Stimulated activated CD8-positive, alpha-beta memory T cell treated with anti-CD3 and anti-CD28 coated beads, Interleukin-4, amount 100 ng/mL, for 48 hours (primary cell): ENCODE measurements around the gene SGK1.
"Not testable (repeated sequence)": the region's sequence is repeated elsewhere in the genome, so short reads cannot be mapped to it uniquely, and the experiment has no call there.

Experiments
- DNase-seq: peaks from one replicate; pipeline ENCODE4 v3.0.0-alpha.2; 2020

SGK1 gene

GRCh38 chr6:134299236-134299635 lies 18.7 kb downstream of the SGK1 start:
- DNase-seq, result no peak

GRCh38 chr6:134296762-134297161 lies 21.1 kb downstream of the SGK1 start:
- no peak for DNase-seq

GRCh38 chr6:134295953-134296553 lies 21.9 kb downstream of the SGK1 start:
- DNase-seq, result no peak

- no peak for DNase-seq
These were observed 24.2 kb downstream of the SGK1 start for GRCh38 chr6:134293659-134294161.

DNA sequence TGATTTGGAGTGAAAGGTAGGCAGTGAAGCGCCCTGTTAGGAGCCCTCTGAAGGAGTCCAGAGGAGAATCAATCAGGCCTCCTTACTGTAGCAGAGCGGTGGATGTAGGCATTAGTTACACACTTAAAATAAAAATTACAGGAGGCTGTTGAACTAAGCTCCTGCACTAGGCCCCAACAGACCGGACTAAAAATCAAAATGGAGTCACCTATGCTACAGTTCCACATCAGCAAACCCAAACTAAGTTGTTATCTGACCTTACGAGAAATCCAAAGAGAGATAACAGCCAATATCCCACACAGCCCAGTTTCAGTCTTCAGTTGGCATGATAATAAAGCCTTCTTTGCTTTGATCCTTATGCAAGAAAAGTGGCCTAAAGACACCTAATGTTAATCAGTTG lies 26.8 kb downstream of the SGK1 start:
- no peak for DNase-seq

- DNase-seq, result no peak
These were observed 28.7 kb downstream of the SGK1 start for GRCh38 chr6:134289204-134289575.

DNA sequence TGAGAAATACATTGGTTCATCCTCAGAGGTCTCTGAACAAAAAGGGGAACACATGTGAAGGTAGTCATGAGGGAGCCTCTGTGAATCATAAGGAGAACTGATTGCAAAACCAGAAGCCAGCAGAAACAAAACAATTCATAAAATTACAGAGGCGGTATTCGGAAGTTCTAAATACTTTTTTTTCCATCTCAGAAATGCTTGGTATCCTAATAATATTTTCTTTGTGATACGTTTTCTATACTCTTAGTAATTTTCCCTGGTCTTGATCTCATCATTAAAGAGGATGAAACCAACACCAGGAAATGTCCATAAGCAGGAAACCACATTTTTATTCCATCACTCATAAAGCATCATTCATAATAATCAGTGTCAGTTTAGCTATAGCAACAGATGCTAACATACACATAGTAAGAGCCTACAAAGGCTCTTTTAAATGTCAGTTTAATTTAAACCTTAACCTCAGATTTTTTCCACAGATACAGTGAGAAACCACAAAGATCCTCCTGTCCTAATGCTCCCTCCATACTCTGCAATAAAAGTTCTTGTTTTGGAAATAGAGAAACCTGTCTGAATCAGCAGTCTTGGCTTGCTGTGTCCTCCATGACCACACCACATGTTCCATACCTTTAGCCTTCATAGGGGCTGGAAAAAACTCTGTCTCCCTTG lies 29.2 kb downstream of the SGK1 start:
- no peak for DNase-seq

GRCh38 chr6:134287859-134288537 lies 29.9 kb downstream of the SGK1 start:
- DNase-seq, result no peak

- DNase-seq, result no peak
These were observed 35.1 kb downstream of the SGK1 start for GRCh38 chr6:134282816-134283215.

DNA sequence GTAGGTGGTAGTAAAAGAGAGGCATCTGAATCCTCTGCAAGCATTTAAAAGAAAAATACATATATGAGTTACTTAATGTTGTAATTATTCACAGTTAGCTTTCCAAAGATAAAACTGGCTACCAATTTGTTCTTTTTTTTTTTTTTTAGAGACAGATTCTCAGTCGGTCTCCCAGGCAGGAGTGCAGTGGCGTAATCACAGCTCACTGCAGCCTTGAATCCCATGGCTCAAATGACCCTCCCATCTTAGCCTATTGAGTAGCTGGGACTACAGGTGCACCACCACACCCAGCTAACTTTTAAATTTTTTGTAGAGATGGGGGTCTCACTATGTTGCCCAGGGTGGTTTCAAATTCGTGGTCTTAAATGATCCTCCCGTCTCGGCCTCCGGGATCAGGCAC lies 36.5 kb downstream of the SGK1 start:
- DNase-seq, result no peak

GRCh38 chr6:134278000-134278399 lies 39.9 kb downstream of the SGK1 start:
- DNase-seq, result no peak

- DNase-seq, result not testable (repeated sequence)
These were observed 41.0 kb downstream of the SGK1 start for GRCh38 chr6:134276891-134277377.

DNA sequence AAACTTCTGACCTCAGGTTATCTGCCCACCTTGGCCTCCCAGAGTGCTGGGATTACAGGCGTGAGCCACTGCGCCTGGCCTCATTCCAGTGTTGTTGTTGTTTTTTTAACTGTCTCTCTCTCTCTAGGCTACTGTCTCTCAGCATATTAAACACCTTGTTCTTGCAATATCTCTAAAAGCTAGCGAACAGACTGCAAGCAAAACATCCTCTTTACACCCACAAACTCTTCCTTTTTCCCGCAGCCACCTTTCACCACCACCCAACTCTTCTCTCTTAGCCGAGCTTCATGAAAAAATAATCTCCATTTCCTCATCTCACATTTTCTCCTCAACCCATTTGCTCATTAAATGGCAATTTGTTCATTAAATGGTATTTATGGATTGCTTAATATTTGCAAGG lies 45.5 kb downstream of the SGK1 start:
- DNase-seq, result no peak

DNA sequence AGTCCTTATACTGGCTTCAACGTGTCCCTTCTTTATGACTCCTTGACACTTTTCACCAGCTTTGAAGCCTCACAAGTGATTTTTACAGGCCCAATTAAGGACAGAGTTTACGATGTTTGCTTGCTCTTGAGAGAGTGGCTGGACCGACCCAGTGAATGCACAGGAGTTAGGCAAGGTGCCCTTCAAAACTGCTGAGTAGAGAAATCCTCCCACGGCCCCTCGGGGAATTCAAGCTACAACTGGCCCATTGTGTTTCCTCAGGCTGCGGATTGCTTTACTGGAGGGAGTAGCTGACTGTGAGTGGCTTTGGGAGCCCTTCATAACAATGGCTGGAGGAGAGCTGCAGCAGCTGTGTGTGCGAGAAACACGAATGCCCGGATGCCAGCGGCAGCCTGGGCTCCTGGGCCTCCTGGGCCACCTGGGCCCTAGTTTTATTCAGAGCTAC lies 50.0 kb downstream of the SGK1 start:
- DNase-seq, result no peak

- no peak for DNase-seq
These were observed 51.1 kb downstream of the SGK1 start for GRCh38 chr6:134266776-134267175.

GRCh38 chr6:134261766-134262165 lies 56.1 kb downstream of the SGK1 start:
- no peak for DNase-seq

DNA sequence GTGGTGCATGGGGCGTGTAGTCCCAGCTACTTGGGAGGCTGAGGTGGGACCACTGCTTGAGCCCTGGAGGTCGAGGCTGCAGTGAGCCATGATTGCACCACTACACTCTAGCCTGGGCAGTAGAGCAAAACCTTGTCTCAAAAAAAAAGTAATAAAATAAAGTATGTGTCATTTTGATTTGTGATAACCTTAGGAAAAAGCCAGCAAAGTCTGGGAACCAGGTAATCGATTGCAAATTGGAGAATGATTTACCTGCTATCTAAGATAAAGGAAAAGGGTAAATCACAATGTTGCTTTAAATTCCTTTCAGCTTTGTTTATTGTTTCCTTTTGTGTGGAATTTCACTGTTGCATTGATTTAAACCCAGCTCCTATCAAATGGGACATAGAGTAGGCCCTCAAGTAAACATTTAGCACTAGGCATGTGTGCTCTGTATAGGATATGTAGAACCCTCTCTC lies 59.0 kb downstream of the SGK1 start:
- DNase-seq, result no peak

- DNase-seq, result no peak
These were observed 60.4 kb downstream of the SGK1 start for GRCh38 chr6:134257516-134257915.

GRCh38 chr6:134256862-134257261 lies 61.0 kb downstream of the SGK1 start:
- DNase-seq, result no peak

- DNase-seq, result not testable (repeated sequence)
These were observed 62.6 kb downstream of the SGK1 start for GRCh38 chr6:134255280-134255679.

GRCh38 chr6:134254118-134254517 lies 63.8 kb downstream of the SGK1 start:
- DNase-seq, result no peak

DNA sequence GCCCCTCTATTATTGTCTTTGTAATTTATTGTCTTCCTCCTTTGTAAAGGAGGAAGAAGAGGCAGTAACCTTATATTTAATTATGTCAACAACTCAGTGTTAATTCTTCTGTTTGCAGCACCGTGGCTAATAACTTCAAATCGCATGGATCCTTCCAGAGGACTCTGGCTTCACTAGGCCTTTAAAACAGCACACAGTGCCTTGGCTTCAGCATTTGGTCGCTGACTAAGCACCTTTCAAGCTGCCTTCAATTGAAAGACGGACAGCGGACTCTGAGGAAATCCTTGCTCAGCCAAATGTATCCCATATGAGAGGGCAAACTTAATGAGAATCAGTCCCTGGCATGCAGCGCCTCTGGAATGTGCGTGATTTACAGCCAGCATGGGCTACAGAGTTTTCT lies 64.2 kb downstream of the SGK1 start:
- DNase-seq, result no peak

DNA sequence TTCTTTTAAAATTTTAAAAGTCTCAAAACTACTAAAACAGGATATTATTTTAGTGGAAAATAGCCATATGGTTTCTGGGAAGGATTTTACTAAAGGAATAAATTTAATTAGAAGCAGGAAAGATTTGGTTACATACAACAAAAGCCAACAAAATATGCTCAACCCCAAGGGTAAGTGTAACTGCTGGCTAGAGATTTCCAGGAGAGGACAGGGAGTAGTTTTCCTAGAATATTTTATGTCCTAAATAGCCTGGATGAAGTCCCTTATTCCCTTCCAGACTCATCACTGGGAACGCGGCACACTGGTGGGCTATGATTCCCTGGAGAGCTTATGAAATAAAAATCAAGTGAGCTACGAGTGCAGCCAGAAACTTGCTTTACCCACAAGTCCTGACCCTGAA lies 66.6 kb downstream of the SGK1 start:
- DNase-seq, result no peak

GRCh38 chr6:134250776-134251175 lies 67.1 kb downstream of the SGK1 start:
- no peak for DNase-seq
